Large intestine (tissue), 3 donors: ENCODE data around the gene CDH26. TPM values are rescaled to one million over a fixed set of nuclear protein-coding genes. Genes with fewer than 3 reads are reported as not detected.
A peak's percentile ranks its signal among the peaks of the same experiment; 100 is the strongest.

Experiments
- DNase-seq, 2 donors: peaks; one replicate each; pipeline versions ENCODE4 v3.0.0 to v3.0.0-alpha.2; 2013
- H3K27ac ChIP-seq: one replicate; pipeline ENCODE4 v1.5.1; 2013; ENCODE audit warnings: low read length
- H3K27me3 ChIP-seq: 2 replicates; pipeline ENCODE4 v1.6.1; 2013; ENCODE audit warnings: low read length; ENCODE audit not compliant: control insufficient read depth, insufficient read depth
- H3K36me3 ChIP-seq: 2 replicates; pipeline ENCODE4 v1.6.1; 2013; ENCODE audit warnings: low read length; ENCODE audit not compliant: control insufficient read depth, insufficient read depth
- H3K4me1 ChIP-seq: one replicate; pipeline ENCODE4 v1.6.1; 2013; ENCODE audit warnings: low read length; ENCODE audit not compliant: control insufficient read depth, insufficient read depth
- H3K4me3 ChIP-seq: one replicate; pipeline ENCODE4 v1.5.1; 2013; ENCODE audit warnings: low read length
- H3K9me3 ChIP-seq: one replicate; pipeline ENCODE4 v1.6.1; 2013; ENCODE audit warnings: mild to moderate bottlenecking, low read depth, low read length, moderate library complexity; ENCODE audit not compliant: control insufficient read depth
- WGBS: methylation state at CpG from one replicate; pipeline ENCODE4 v1.1.5; 2013; ENCODE audit warnings: low lambda C conversion rate; ENCODE audit not compliant: insufficient coverage; 5-methylcytosine and 5-hydroxymethylcytosine counted together
- polyA plus RNA-seq: library from polyadenylated mRNA; unstranded; fragments of 120-200 nt; gene quantifications from one replicate; pipeline ENCODE4 v1.2.1, GENCODE V29; 2013

CDH26 gene
- polyA plus RNA-seq, 1 donor = 1.3 TPM

- no peak for DNase-seq
- H3K4me1 ChIP-seq = no peaks in the 10 kb centered on the region
- no peak overlapping the region for H3K4me3 ChIP-seq
- no peak overlapping the region for H3K27ac ChIP-seq
- WGBS = no CpG with 5 or more reads among the region's 9 CpGs
- no peaks in the 10 kb centered on the region for H3K9me3 ChIP-seq
- H3K36me3 ChIP-seq = no peaks in the 10 kb centered on the region
- H3K27me3 ChIP-seq = no peaks in the 10 kb centered on the region
These were observed 18.9 kb downstream of the CDH26 start for GRCh38 chr20:59977086-59977485.

GRCh38 chr20:59983076-59983475 is 24.9 kb downstream of the CDH26 start:
- no peak for DNase-seq
- H3K9me3 ChIP-seq = no peaks in the 10 kb centered on the region
- H3K4me1 ChIP-seq = no peaks in the 10 kb centered on the region
- no peaks in the 10 kb centered on the region for H3K36me3 ChIP-seq
- no peak overlapping the region for H3K4me3 ChIP-seq
- 88% methylated on average over 4 of the region's 9 CpGs for WGBS
- H3K27ac ChIP-seq = no peak overlapping the region
- H3K27me3 ChIP-seq = no peaks in the 10 kb centered on the region

GRCh38 chr20:59984541-59984940 is 26.3 kb downstream of the CDH26 start:
- WGBS = 100% methylated on average over 1 of the region's 4 CpGs
- Histone ChIP-seq H3K27me3 (no peaks in the 10 kb centered on the region), H3K4me3 (no peak overlapping the region), H3K36me3 (no peaks in the 10 kb centered on the region), H3K27ac (no peak overlapping the region), H3K9me3 (no peaks in the 10 kb centered on the region), H3K4me1 (no peaks in the 10 kb centered on the region)
- DNase-seq = no peak

- no CpG with 5 or more reads among the region's 8 CpGs for WGBS
- H3K36me3 ChIP-seq = no peaks in the 10 kb centered on the region
- no peak overlapping the region for H3K27ac ChIP-seq
These were observed 26.9 kb downstream of the CDH26 start for GRCh38 chr20:59985164-59985563.

GRCh38 chr20:59985864-59986263 is 27.6 kb downstream of the CDH26 start:
- H3K4me3 ChIP-seq = no peak overlapping the region
- no CpG with 5 or more reads among the region's 3 CpGs for whole genome bisulfite sequencing
- DNase-seq = no peak
- H3K4me1 ChIP-seq = no peaks in the 10 kb centered on the region
- H3K27me3 ChIP-seq = no peaks in the 10 kb centered on the region
- no peaks in the 10 kb centered on the region for H3K9me3 ChIP-seq
- no peak overlapping the region for H3K27ac ChIP-seq
- no peaks in the 10 kb centered on the region for H3K36me3 ChIP-seq

More at GRCh38 chr20:59985164-59985563, 26.9 kb downstream of the CDH26 start:
- DNase-seq = no peak
- H3K27me3 ChIP-seq = no peaks in the 10 kb centered on the region
- H3K9me3 ChIP-seq = no peaks in the 10 kb centered on the region
- H3K4me3 ChIP-seq = no peak overlapping the region
- H3K4me1 ChIP-seq = no peaks in the 10 kb centered on the region

GRCh38 chr20:59987135-59987534 is 28.9 kb downstream of the CDH26 start:
- no peaks in the 10 kb centered on the region for H3K9me3 ChIP-seq
- H3K4me1 ChIP-seq = no peaks in the 10 kb centered on the region
- no peak overlapping the region for H3K4me3 ChIP-seq
- DNase-seq = no peak
- no peaks in the 10 kb centered on the region for H3K27me3 ChIP-seq
- H3K36me3 ChIP-seq = no peaks in the 10 kb centered on the region
- H3K27ac ChIP-seq = no peak overlapping the region
- WGBS = 100% methylated on average over 1 of the region's 7 CpGs

GRCh38 chr20:59988141-59988540 is 29.9 kb downstream of the CDH26 start:
- no peaks in the 10 kb centered on the region for H3K27me3 ChIP-seq
- no peaks in the 10 kb centered on the region for H3K36me3 ChIP-seq
- H3K4me1 ChIP-seq = no peaks in the 10 kb centered on the region
- DNase-seq = no peak
- 100% methylated on average over 1 of the region's 5 CpGs for WGBS
- no peaks in the 10 kb centered on the region for H3K9me3 ChIP-seq
- no peak overlapping the region for H3K27ac ChIP-seq
- no peak overlapping the region for H3K4me3 ChIP-seq

GRCh38 chr20:59992526-59993084 is 34.4 kb downstream of the CDH26 start:
- 88% methylated on average over 2 of the region's 4 CpGs for WGBS

GRCh38 chr20:59993736-59994430 is 35.7 kb downstream of the CDH26 start:
- 48% methylated on average over 3 of the region's 18 CpGs for WGBS
- no peaks in the 10 kb centered on the region for H3K4me1 ChIP-seq
- no peak overlapping the region for H3K4me3 ChIP-seq
- no peaks in the 10 kb centered on the region for H3K9me3 ChIP-seq
- H3K27me3 ChIP-seq = no peaks in the 10 kb centered on the region
- DNase-seq = no peak
- no peak overlapping the region for H3K27ac ChIP-seq
- no peaks in the 10 kb centered on the region for H3K36me3 ChIP-seq

More at GRCh38 chr20:59992526-59993084, 34.4 kb downstream of the CDH26 start:
- no peak for DNase-seq
- Histone ChIP-seq H3K27ac (no peak overlapping the region), H3K4me3 (no peak overlapping the region), H3K36me3 (no peaks in the 10 kb centered on the region), H3K4me1 (no peaks in the 10 kb centered on the region), H3K9me3 (no peaks in the 10 kb centered on the region), H3K27me3 (no peaks in the 10 kb centered on the region)

GRCh38 chr20:59994697-59995122 is 36.5 kb downstream of the CDH26 start:
- Histone ChIP-seq H3K36me3 (no peaks in the 10 kb centered on the region), H3K27ac (no peak overlapping the region), H3K4me3 (no peak overlapping the region), H3K27me3 (no peaks in the 10 kb centered on the region), H3K4me1 (no peaks in the 10 kb centered on the region), H3K9me3 (no peaks in the 10 kb centered on the region)
- DNase-seq = peak in 1 of 2 donors; percentile 14
- WGBS = 90% methylated on average over 2 of the region's 5 CpGs

GRCh38 chr20:59996108-59996507 is 37.9 kb downstream of the CDH26 start:
- Histone ChIP-seq H3K4me1 (no peaks in the 10 kb centered on the region), H3K9me3 (no peaks in the 10 kb centered on the region), H3K27me3 (no peaks in the 10 kb centered on the region), H3K36me3 (no peaks in the 10 kb centered on the region), H3K4me3 (no peak overlapping the region), H3K27ac (no peak overlapping the region)
- no peak for DNase-seq
- no CpG with 5 or more reads among the region's 1 CpG for WGBS
